ENCODE results near the gene OGFOD2.

GRCh38 chr12:123021688-123022604, 46.9 kb downstream of the OGFOD2 start:
- TF ChIP-seq, protein P1, sequence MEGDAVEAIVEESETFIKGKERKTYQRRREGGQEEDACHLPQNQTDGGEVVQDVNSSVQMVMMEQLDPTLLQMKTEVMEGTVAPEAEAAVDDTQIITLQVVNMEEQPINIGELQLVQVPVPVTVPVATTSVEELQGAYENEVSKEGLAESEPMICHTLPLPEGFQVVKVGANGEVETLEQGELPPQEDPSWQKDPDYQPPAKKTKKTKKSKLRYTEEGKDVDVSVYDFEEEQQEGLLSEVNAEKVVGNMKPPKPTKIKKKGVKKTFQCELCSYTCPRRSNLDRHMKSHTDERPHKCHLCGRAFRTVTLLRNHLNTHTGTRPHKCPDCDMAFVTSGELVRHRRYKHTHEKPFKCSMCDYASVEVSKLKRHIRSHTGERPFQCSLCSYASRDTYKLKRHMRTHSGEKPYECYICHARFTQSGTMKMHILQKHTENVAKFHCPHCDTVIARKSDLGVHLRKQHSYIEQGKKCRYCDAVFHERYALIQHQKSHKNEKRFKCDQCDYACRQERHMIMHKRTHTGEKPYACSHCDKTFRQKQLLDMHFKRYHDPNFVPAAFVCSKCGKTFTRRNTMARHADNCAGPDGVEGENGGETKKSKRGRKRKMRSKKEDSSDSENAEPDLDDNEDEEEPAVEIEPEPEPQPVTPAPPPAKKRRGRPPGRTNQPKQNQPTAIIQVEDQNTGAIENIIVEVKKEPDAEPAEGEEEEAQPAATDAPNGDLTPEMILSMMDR (IDR thresholded peaks at IDR 0.05) = no peak
- TF ChIP-seq POLR2A (IDR thresholded peaks at IDR 0.05) = no peak
